CD4-positive, alpha-beta T cell treated with Interleukin-10 for 1 hour (primary cell): ENCODE results near the gene THSD7A.

Source experiments
- DNase-seq: peaks from one replicate; pipeline ENCODE4 v3.0.0-alpha.2; 2020

Gene THSD7A

GRCh38 chr7:11623093-11623678, 208.8 kb downstream of the THSD7A start:
- no peak for DNase-seq

GRCh38 chr7:11620406-11621253, 211.4 kb downstream of the THSD7A start:
- DNase-seq, result no peak

GRCh38 chr7:11616466-11616865, 215.5 kb downstream of the THSD7A start:
- no peak for DNase-seq

- no peak for DNase-seq
These were observed 216.8 kb downstream of the THSD7A start for GRCh38 chr7:11615174-11615573.

- DNase-seq, result no peak
These were observed 218.6 kb downstream of the THSD7A start for GRCh38 chr7:11613292-11613930.

GRCh38 chr7:11612737-11613136, 219.3 kb downstream of the THSD7A start:
- no peak for DNase-seq

- no peak for DNase-seq
These were observed 222.8 kb downstream of the THSD7A start for GRCh38 chr7:11609096-11609670.

- no peak for DNase-seq
These were observed 224.3 kb downstream of the THSD7A start for GRCh38 chr7:11607686-11608085.

- no peak for DNase-seq
These were observed 226.2 kb downstream of the THSD7A start for GRCh38 chr7:11605749-11606148.

- no peak for DNase-seq
These were observed 227.5 kb downstream of the THSD7A start for GRCh38 chr7:11604505-11604904.

- no peak for DNase-seq
These were observed 230.2 kb downstream of the THSD7A start for GRCh38 chr7:11601761-11602160.

- no peak for DNase-seq
These were observed 238.7 kb downstream of the THSD7A start for GRCh38 chr7:11593322-11593721.

- DNase-seq, result no peak
These were observed 239.3 kb downstream of the THSD7A start for GRCh38 chr7:11592699-11593098.

GRCh38 chr7:11591943-11592342, 240.1 kb downstream of the THSD7A start:
- no peak for DNase-seq

- no peak for DNase-seq
These were observed 240.9 kb downstream of the THSD7A start for GRCh38 chr7:11591055-11591633.

- DNase-seq, result no peak
These were observed 242.7 kb downstream of the THSD7A start for GRCh38 chr7:11589251-11589650.

GRCh38 chr7:11587814-11588213, 244.2 kb downstream of the THSD7A start:
- DNase-seq, result no peak

GRCh38 chr7:11587048-11587447, 244.9 kb downstream of the THSD7A start:
- no peak for DNase-seq

- DNase-seq, result no peak
These were observed 247.5 kb downstream of the THSD7A start for GRCh38 chr7:11584406-11585031.

GRCh38 chr7:11579141-11579540, 252.9 kb downstream of the THSD7A start:
- no peak for DNase-seq

GRCh38 chr7:11576310-11576709, 255.7 kb downstream of the THSD7A start:
- DNase-seq, result no peak

GRCh38 chr7:11573128-11573750, 258.8 kb downstream of the THSD7A start:
- no peak for DNase-seq
